Panc1 (cell line): ENCODE data around the gene ALPK1. TPM values are rescaled to one million over a fixed set of nuclear protein-coding genes. Genes with fewer than 3 reads are reported as not detected.
"Not testable (repeated sequence)": the region's sequence is repeated elsewhere in the genome, so short reads cannot be mapped to it uniquely, and the experiment has no call there.

Experiments
- ATAC-seq: fragments of 200-7000 bp; cut with Tn5 transposase; 2 replicates; pipeline ENCODE4 v1.9.1; 2020; ENCODE audit warnings: mild to moderate bottlenecking, moderate library complexity
- BruUV-seq: library from RNA; stranded (reverse); fragments of 400-500 nt; replicated peaks from 2 replicates; lab custom pipeline; 2021; lab: Mats Ljungman, UMichigan
- CTCF ChIA-PET: fragments of 300-600 bp; sonication (Branson Sonifier 250); formaldehyde crosslinking; loops from one replicate; lab custom pipeline; 2022; ENCODE audit warnings: antibody characterized with exemption; lab: Charles Lee
- POLR2A ChIA-PET: fragments of 300-600 bp; sonication (Branson Sonifier 250); formaldehyde crosslinking; loops from one replicate; lab custom pipeline; 2022; ENCODE audit warnings: antibody characterized with exemption; lab: Charles Lee
- DNase-seq: peaks from one replicate; pipeline ENCODE4 v3.0.0-alpha.2; 2010; ENCODE audit warnings: low read depth, low spot score
- H3K27ac ChIP-seq: 2 replicates; pipeline ENCODE4 v1.5.1; 2011; ENCODE audit warnings: mild to moderate bottlenecking, low read length, inconsistent platforms
- H3K27me3 ChIP-seq: fragments of 200-500 bp; sonication (Bioruptor generic); 2 replicates; pipeline ENCODE4 v1.6.0; 2014; ENCODE audit warnings: low read length, inconsistent platforms; ENCODE audit not compliant: control insufficient read depth, insufficient read depth
- H3K36me3 ChIP-seq: fragments of 200-500 bp; sonication (Bioruptor generic); 2 replicates; pipeline ENCODE4 v1.5.1; 2014; ENCODE audit warnings: inconsistent platforms, mild to moderate bottlenecking, low read length, moderate library complexity; ENCODE audit not compliant: control insufficient read depth, insufficient read depth
- H3K4me1 ChIP-seq: 2 replicates; pipeline ENCODE4 v1.5.1; 2011; ENCODE audit warnings: inconsistent platforms, mild to moderate bottlenecking, low read length, moderate library complexity; ENCODE audit not compliant: control insufficient read depth, insufficient read depth
- H3K4me3 ChIP-seq, 2 experiments: 2 replicates each; pipeline ENCODE4 v1.5.1; 2011 to 2012; ENCODE audit warnings: low read depth in 2 of 2, low read length in 2 of 2, mild to moderate bottlenecking in 2 of 2, inconsistent platforms in 1 of 2, moderate library complexity in 1 of 2
- H3K9me3 ChIP-seq: fragments of 200-500 bp; sonication (Bioruptor generic); 2 replicates; pipeline ENCODE4 v1.5.1; 2014; ENCODE audit warnings: low read depth, mild to moderate bottlenecking, inconsistent platforms, low read length, moderate library complexity; ENCODE audit not compliant: control insufficient read depth, insufficient read depth
- CTCF ChIP-seq: fragments of 450-650 bp; IDR thresholded peaks from 2 replicates; pipeline ENCODE4 v1.5.1; 2017; ENCODE audit warnings: mild to moderate bottlenecking
- POLR2AphosphoS5 ChIP-seq: IDR thresholded peaks from 2 replicates; pipeline ENCODE4 v1.6.1; 2012; ENCODE audit warnings: mild to moderate bottlenecking, low read depth, low read length, moderate library complexity
- REST ChIP-seq, 2 experiments: IDR thresholded peaks; 2 replicates each; pipeline ENCODE4 v1.6.1; 2011 to 2012; ENCODE audit warnings: low read depth in 2 of 2, control low read depth in 1 of 2, low read length in 1 of 2, mild to moderate bottlenecking in 1 of 2, moderate library complexity in 1 of 2; ENCODE audit not compliant: insufficient read depth in 1 of 2
- SIN3A ChIP-seq: IDR thresholded peaks from 2 replicates; pipeline ENCODE4 v1.6.1; 2012; ENCODE audit warnings: low read depth, mild to moderate bottlenecking, low read length, moderate library complexity, borderline replicate concordance; ENCODE audit not compliant: insufficient read depth
- TCF7L2 ChIP-seq: IDR thresholded peaks from 2 replicates; pipeline ENCODE4 v1.6.1; 2011; ENCODE audit warnings: mild to moderate bottlenecking, low read depth, low read length, inconsistent platforms
- in situ Hi-C: cut with HindIII; loops from 2 replicates; pipeline ENCODE4 v1.10.0; 2016; ENCODE audit warnings: low sequenced_read_pairs, low pct_unique_long_range_greater_than_20kb
- intact Hi-C: fragments of 100-400 bp; cut with micrococcal nuclease; formaldehyde crosslinking; loops from one replicate; pipeline ENCODE4 v1.10.0; 2022; ENCODE audit not compliant: unreplicated experiment
- total RNA-seq: library from RNA; stranded (reverse); gene quantifications from one replicate; pipeline ENCODE4 v1.2.1, GENCODE V29; 2021; ENCODE audit not compliant: unreplicated experiment

ALPK1 gene
- total RNA-seq, 1 experiment from 2014 or later, result 1.4 TPM

DNA sequence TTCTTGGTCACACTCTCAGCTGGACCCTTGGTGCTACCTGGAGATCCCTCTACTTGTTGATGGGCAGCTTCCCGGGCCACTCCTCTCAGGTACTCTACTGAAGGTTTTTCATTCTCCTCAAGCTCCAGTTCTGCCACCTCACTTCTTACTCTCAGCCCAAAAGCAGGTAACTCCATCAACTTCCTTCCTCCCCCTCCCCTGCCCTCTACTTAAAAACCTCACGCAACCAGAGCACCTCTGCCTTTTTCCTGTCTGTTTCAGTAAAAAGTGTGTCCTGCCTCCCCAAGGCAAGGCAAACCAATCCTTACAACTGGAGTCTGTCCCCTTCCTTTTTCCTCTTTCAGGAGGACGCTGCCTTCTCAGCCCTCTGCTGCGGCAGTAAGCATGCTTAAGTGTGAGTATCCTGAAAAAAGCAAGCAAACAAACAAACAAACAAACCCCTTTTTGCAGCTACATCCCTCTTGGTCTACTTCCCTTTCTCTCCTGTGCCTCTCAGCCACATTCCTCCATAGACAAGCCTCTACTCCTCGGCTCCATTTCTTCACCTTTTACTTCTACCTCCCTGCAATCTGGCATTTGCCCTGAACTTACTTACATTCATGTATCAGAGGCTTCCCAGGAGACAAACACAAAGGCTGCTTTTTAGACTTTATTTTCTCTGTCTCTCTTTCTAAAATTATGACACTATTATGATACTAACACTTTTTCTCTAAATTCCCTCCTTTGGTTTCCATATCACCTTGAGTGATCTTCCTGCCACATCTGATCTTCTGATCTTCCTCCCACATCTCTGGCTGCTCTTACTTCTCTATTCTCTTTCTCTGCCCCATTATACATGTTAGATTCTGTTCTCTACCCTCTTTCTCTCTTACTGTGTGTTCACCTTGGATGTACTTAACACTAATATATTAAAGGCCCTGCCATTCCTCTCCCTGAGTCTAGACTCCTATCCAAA is 5.4 kb downstream of the ALPK1 start:
- Histone ChIP-seq H3K27ac (no peak overlapping the region), H3K36me3 (no peaks in the 10 kb centered on the region; the same call in 1 of the 2 replicates), H3K4me3 (no peak overlapping the region), H3K27me3 (peaks cover 2% of the 10 kb centered on the region; the same call in 1 of the 2 replicates), H3K4me1 (no peaks in the 10 kb centered on the region), H3K9me3 (no peaks in the 10 kb centered on the region)
- ChIA-PET CTCF (no interaction called here), POLR2A (no interaction called here)
- in situ Hi-C loops (no loop called here), intact Hi-C loops (no loop called here)
- DNase-seq (no peak), ATAC-seq (no peak)
- TF ChIP-seq SIN3A, result no peak
- TF ChIP-seq CTCF, result no peak
- no peak for TF ChIP-seq REST (IDR thresholded peaks at IDR 0.05; ENCODE audit: insufficient read depth in 1 of 2, low read depth in 2 of 2, low read length in 1 of 2)
- TF ChIP-seq TCF7L2, result no peak
- TF ChIP-seq POLR2AphosphoS5, result no peak
- no TSS peak for BruUV-seq

DNA sequence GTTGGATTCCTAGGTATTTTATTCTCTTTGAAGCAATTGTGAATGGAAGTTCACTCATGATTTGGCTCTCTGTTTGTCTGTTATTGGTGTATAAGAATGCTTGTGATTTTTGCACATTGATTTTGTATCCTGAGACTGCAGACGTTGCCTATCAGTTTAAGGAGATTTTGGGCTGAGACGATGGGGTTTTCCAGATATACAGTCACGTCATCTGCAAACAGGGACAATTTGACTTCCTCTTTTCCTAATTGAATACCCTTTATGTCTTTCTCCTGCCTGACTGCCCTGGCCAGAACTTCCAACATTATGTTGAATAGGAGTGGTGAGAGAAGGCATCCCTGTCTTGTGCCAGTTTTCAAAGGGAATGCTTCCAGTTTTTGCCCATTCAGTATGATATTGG is 8.3 kb downstream of the ALPK1 start:
- intact Hi-C loops, H3K4me3 ChIP-seq, H3K27ac ChIP-seq, H3K27me3 ChIP-seq, H3K36me3 ChIP-seq, CTCF ChIA-PET, BruUV-seq, H3K4me1 ChIP-seq, in situ Hi-C loops, ATAC-seq, DNase-seq, H3K9me3 ChIP-seq, POLR2A ChIA-PET: not testable (repeated sequence)

DNA sequence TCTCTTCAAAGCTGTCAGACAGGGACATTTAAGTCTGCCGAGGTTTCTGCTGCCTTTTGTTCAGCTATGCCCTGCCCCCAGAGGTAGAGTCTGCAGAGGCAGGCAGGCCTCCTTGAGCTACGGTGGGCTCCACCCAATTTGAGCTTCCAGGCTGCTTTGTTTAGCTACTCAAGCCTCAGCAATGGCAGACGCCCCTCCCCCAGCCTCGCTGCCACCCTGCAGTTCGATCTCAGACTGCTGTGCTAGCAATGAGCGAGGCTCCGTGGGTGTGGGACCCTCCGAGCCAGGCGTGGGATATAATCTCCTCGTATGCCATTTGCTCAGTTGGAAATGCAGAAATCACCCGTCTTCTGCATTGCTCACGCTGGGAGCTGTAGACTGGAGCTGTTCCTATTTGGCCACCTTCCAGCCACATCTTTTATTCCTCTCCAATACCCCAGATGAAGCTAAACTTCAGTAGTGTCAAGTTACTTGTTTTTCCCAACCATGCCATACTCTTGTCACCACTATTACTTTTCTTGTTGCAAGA is 12.2 kb downstream of the ALPK1 start:
- H3K4me1 ChIP-seq, H3K27me3 ChIP-seq, DNase-seq, ATAC-seq, H3K27ac ChIP-seq, H3K9me3 ChIP-seq, BruUV-seq, H3K4me3 ChIP-seq, H3K36me3 ChIP-seq, in situ Hi-C loops, CTCF ChIA-PET, intact Hi-C loops: not testable (repeated sequence)
- POLR2A ChIA-PET, result interaction anchor here (0.6 kb wide), 2 partner anchors 93 to 765 kb away, joined by 3 read pairs; no protein-coding TSS in a partner anchor
